COLO668 (cell line): ENCODE data around the gene LAG3.

Experiments used
- DNase-seq: peaks from one replicate; lab custom pipeline; 2025; ENCODE audit not compliant: unreplicated experiment; lab: John Stamatoyannopoulos, UW

LAG3 gene

DNA sequence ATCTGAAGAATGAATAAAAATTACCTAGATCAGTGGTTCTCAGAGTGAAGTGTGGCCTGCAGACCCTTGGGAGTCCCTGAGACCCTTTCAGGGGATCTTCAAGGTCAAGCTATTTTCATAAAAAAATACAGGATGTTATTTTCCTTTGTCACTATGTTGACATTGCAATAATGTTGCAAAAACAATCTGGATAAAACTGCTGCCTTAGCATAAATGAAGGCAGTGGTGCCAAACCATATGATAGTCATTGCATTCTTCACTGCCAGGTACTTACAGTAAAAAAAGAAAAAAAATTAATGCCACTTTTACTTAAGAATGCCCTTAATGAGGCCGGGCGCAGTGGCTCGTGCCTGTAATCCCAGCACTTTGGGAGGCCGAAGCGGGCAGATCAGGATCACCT is 15.0 kb downstream of the LAG3 start:
- DNase-seq: no peak

GRCh38 chr12:6788972-6789924 is 16.9 kb downstream of the LAG3 start, which contains the start of gene CD4:
Gene CD4 (plus strand): TSS chr12:6789528. CDS start chr12:6800139, 10,611 bp downstream.
- DNase-seq: no peak

GRCh38 chr12:6790496-6791150 is 18.3 kb downstream of the LAG3 start:
- no peak for DNase-seq

DNA sequence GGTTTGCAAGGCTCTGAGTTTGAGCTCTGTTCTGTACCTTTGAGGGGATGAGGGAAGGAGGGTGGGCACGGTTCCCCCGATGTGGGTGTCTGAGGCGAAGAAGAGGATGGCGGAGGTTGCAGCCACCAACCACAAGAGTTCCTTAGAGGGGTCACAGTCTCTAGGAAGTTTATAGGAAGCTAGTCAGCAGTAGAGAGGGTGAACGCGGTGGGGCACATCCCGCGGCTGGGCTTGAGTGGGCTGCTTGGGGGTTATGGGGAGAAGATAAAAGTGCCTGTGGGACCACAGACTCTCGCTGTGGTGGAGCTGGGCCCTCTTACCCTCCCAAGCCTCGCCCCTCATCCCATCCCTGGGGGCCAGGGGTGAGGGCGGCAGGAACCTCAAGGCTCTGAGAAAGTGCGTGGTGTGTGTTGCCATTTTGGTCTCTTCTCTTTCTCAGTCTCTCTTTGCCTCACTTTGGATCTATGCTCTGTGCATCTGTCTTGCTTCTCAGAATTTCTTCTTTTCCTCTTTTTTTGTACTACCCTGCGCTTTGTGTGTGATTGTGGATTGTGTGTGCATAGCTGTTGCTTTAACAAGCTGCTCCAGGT is 19.7 kb downstream of the LAG3 start:
- no peak for DNase-seq

DNA sequence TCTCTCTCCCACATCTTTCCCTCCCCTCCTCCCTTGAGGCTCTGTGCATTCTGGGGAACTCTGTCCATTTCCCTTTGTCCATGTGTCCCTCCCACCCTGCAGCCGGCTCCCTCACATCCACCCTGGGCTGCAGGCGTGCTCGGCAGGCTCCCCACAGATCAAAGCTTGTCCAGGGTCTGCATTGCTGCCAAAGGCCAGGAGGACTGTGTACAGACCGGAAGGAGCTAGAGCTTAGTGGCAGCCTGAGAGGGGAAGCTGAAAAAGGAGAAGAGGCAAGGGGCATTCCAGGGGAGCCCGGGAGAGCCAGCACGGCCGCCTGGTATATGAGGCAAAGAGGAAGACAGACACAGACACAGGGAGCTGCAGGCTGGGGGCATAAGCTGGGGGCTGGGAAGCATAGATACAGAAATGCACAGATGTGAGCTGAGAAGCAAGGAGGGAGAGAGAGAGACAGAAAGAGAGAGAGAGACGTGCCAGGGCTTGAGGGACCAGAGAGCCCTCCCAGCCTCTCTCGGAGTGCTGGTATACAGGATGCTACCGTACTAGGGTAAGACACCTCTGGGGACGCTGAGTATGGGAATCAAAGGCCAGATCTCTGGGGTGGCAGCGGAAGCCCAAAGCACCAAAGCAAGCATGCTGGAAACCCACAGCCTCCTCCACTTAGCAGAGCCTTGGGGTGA is 20.3 kb downstream of the LAG3 start:
- no peak for DNase-seq

GRCh38 chr12:6795088-6795487 is 22.8 kb downstream of the LAG3 start:
- no peak for DNase-seq

DNA sequence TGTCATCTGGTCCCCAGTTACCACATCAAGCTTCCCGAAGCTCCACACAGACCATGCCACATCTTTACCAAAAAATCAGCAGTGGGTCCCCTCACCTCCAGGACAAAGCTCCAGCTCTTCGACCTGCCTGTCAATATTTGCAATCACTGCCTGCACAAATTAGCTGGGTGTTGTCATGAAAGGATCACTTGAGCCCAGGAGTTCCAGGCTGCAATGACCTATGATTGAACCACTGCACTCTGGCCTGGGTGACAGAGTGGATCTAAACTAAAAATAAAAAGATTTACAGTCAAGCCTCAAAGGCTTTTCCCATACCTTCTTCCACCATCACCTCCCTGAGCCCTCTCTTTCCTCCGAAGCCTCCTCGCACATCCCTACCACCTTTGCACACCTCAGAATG is 24.3 kb downstream of the LAG3 start:
- DNase-seq: no peak

GRCh38 chr12:6799147-6799546 is 26.8 kb downstream of the LAG3 start:
- DNase-seq: no peak

- no peak for DNase-seq
Observed at GRCh38 chr12:6807170-6807569, 34.9 kb downstream of the LAG3 start.

- no peak for DNase-seq
Observed at GRCh38 chr12:6809056-6809455, 36.7 kb downstream of the LAG3 start.

DNA sequence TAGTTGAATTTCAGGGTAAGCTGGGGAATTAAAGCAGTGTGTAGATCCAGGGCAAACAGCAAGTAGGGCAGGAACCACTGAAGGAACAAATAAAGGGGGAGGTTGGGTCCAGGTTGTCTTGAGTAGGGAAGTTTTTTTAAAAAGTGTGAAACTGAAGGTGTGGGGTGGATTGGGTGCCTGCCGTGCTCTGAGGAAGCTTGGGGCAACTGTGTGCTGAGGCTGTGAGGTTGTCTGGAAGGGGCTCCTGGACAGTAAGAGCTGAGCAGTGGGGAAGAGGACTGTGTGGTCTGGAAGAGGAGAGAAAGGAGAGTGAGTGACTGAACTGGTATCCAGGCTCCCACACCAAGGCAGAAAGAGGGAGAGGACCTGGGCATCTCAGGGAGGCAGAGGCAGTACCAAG is 38.4 kb downstream of the LAG3 start:
- no peak for DNase-seq

DNA sequence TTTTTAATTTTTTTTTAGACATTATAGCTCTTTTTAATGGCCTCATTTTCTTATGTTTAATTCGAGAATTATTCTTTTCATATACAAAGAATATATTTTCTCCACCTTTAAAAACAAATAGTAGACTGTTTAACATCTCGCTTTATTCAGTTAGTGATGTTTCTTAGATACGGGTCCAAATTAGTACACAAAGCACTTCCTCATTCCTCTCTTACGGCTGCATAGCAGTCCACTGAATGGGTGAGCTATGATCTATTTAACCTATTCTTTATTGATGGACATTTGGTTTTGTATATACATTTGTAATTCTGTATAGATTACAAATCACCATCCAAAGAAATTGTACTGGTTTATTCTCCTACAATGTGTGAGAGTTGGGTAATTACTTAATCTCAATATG is 41.0 kb downstream of the LAG3 start:
- no peak for DNase-seq

- DNase-seq: no peak
Observed at GRCh38 chr12:6816598-6816997, 44.3 kb downstream of the LAG3 start.

DNA sequence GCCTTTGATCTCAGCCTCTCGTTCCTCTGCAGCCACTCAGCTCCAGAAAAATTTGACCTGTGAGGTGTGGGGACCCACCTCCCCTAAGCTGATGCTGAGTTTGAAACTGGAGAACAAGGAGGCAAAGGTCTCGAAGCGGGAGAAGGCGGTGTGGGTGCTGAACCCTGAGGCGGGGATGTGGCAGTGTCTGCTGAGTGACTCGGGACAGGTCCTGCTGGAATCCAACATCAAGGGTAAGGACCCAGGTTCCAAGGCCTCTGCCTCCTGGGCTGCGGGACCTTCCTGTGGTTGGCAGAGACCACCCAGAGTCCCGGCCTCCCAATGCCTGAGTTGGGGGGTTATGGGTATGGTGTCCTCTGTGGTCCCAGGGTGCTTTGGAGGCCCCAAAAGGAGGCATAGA is 44.8 kb downstream of the LAG3 start:
- no peak for DNase-seq

DNA sequence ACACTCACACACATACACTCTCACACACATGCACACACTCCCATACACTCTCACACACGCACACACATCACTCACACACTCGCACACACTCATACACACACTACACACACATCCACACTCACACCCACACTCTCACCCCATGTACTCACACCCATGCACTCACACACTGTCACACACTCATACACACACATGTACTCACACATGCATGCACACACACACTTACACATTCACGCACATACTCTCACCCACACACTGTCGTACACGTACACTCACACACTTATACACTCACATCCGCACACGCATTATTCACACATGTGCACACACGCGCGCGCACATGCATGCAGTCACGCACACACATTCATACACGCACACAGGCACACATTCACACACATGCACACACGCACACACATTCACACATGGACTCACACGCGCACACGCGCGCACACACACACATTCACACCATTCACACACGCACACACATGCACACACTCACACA is 45.4 kb downstream of the LAG3 start:
- DNase-seq: no peak

DNA sequence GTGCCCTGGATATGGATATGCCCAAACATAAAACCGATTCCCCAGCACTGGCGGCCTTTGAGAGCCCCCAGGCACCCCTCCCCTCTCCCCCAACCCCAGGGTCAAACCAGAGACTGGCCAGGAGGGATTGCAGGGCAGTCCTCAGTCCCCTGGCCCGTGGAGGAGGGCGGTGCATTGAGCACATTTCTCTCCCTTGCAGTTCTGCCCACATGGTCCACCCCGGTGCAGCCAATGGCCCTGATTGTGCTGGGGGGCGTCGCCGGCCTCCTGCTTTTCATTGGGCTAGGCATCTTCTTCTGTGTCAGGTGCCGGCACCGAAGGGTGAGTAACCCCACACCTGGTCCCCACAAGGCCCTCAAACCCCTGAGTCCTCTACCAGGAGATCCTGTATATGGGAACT is 45.9 kb downstream of the LAG3 start:
- DNase-seq: no peak

- no peak for DNase-seq
Observed at GRCh38 chr12:6818645-6819044, 46.3 kb downstream of the LAG3 start.

DNA sequence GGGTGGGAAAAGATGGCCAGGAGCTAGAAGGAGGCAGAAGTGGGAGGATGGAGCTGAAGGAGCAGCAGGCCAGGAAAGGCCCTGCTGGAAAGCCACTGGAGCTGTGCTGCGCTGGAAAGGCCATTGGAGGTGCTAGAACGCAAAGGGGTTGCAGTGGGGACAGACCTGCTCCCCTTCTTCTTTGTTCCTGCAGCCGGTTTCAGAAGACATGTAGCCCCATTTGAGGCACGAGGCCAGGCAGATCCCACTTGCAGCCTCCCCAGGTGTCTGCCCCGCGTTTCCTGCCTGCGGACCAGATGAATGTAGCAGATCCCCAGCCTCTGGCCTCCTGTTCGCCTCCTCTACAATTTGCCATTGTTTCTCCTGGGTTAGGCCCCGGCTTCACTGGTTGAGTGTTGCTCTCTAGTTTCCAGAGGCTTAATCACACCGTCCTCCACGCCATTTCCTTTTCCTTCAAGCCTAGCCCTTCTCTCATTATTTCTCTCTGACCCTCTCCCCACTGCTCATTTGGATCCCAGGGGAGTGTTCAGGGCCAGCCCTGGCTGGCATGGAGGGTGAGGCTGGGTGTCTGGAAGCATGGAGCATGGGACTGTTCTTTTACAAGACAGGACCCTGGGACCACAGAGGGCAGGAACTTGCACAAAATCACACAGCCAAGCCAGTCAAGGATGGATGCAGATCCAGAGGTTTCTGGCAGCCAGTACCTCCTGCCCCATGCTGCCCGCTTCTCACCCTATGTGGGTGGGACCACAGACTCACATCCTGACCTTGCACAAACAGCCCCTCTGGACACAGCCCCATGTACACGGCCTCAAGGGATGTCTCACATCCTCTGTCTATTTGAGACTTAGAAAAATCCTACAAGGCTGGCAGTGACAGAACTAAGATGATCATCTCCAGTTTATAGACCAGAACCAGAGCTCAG is 47.0 kb downstream of the LAG3 start:
- no peak for DNase-seq

DNA sequence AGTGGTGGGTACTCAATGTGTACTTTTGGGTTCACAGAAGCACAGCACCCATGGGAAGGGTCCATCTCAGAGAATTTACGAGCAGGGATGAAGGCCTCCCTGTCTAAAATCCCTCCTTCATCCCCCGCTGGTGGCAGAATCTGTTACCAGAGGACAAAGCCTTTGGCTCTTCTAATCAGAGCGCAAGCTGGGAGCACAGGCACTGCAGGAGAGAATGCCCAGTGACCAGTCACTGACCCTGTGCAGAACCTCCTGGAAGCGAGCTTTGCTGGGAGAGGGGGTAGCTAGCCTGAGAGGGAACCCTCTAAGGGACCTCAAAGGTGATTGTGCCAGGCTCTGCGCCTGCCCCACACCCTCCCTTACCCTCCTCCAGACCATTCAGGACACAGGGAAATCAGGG is 47.8 kb downstream of the LAG3 start:
- DNase-seq: no peak
